Activated T-helper 1 cell treated with anti-CD3 and anti-CD28 coated beads, Interleukin-12 subunit alpha, Interleukin-12 subunit beta, Interleukin-2, Interleukin-4 antibody, amounts not matched to agents 30 ng/mL and 10 ng/mL and 1 ng/mL, durations not matched to agents 14 hours and 24 hours and 36 hours (primary cell): ENCODE data around the gene ACSL1. TPM values are rescaled to one million over a fixed set of nuclear protein-coding genes. Genes with fewer than 3 reads are reported as not detected.

Experiments used
- DNase-seq: peaks from one replicate; pipeline ENCODE4 v3.0.0; 2021; ENCODE audit warnings: low spot score
- H3K27ac Mint-ChIP-seq: one replicate; pipeline ENCODE4 v1.8.0; 2021; ENCODE audit warnings: mild to moderate bottlenecking, mixed read lengths
- H3K27me3 Mint-ChIP-seq: one replicate; pipeline ENCODE4 v1.8.0; 2022; ENCODE audit warnings: mild to moderate bottlenecking, moderate library complexity, mixed read lengths; ENCODE audit not compliant: insufficient read depth
- H3K36me3 Mint-ChIP-seq: one replicate; pipeline ENCODE4 v1.8.0; 2021; ENCODE audit warnings: low read depth, mixed read lengths
- H3K4me1 Mint-ChIP-seq: one replicate; pipeline ENCODE4 v1.8.0; 2021; ENCODE audit warnings: low read depth, mixed read lengths
- H3K4me3 Mint-ChIP-seq: one replicate; pipeline ENCODE4 v1.8.0; 2021; ENCODE audit warnings: mild to moderate bottlenecking, moderate library complexity, mixed read lengths
- H3K9me3 Mint-ChIP-seq: one replicate; pipeline ENCODE4 v1.8.0; 2021; ENCODE audit warnings: mixed read lengths
- intact Hi-C: fragments of 100-400 bp; cut with micrococcal nuclease; formaldehyde crosslinking; loops from one replicate; pipeline ENCODE4 v1.15.1; 2024
- total RNA-seq: library from RNA; stranded (reverse); gene quantifications from 2 replicates; pipeline ENCODE4 v1.2.3, GENCODE V29; 2022

The ACSL1 gene, protein sequence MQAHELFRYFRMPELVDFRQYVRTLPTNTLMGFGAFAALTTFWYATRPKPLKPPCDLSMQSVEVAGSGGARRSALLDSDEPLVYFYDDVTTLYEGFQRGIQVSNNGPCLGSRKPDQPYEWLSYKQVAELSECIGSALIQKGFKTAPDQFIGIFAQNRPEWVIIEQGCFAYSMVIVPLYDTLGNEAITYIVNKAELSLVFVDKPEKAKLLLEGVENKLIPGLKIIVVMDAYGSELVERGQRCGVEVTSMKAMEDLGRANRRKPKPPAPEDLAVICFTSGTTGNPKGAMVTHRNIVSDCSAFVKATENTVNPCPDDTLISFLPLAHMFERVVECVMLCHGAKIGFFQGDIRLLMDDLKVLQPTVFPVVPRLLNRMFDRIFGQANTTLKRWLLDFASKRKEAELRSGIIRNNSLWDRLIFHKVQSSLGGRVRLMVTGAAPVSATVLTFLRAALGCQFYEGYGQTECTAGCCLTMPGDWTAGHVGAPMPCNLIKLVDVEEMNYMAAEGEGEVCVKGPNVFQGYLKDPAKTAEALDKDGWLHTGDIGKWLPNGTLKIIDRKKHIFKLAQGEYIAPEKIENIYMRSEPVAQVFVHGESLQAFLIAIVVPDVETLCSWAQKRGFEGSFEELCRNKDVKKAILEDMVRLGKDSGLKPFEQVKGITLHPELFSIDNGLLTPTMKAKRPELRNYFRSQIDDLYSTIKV
- total RNA-seq: 56.7 and 61.8 TPM in 2 replicates

DNA sequence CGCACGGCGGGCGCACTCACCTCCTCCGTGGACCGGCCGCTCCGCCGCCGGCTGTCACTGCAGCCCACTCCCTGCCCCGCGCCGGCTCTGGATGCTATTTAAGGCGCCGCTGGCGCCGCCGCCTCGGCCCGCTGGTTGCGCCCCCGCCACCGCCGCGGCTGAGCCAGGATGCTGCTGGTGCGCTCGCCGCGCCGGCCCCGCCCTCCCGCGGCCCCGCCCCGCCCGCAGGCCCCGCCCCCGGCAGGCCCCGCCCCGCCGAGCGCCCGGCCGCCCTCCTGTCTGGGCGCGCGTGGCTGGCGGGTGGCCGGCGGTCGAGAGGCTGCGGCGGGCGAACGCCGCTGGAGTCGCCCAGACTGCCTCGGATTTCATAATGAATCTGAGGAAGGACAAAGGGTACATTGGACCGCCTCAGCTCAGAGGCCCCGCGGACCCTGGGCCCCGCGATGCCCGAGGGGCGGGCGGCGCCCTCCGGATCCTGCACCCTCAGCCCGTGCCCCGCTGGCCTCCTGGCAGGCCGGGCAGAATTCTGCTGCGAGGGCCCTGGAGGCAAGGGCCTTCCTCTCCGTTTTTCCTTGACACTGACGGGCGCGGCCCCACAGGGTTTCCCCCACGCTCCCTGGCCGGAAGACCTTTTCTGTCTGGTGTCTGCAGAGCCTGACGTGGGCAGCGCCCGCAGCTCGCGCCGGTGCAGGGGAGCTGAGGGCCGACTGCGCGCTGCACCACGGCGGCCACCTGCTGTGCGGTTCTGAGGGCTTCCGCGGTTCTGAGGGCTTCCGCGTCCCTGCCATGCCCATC is at the start of gene ACSL1:
Gene ACSL1 (minus strand): TSS at position 73 of the 795 bp plus-strand sequence. CDS start 22,454 bp downstream, outside the sequence.
- peaks cover 56% of the 10 kb centered on the region for H3K4me1 Mint-ChIP-seq
- peaks cover 8% of the 10 kb centered on the region for H3K27me3 Mint-ChIP-seq
- peaks cover 14% of the 10 kb centered on the region for H3K36me3 Mint-ChIP-seq
- peak within 1 kb of the TSS; percentile 96 for H3K27ac Mint-ChIP-seq
- peak within 1 kb of the TSS; percentile 93 for H3K4me3 Mint-ChIP-seq
- no peaks in the 10 kb centered on the region for H3K9me3 Mint-ChIP-seq
- DNase-seq: peak; percentile 75
- intact Hi-C loops: loop anchor here (1.0 to 10.0 kb wide), 16 partner anchors 23 to 1384 kb away; partner anchors contain the start of genes ANKRD37, CASP3, CDKN2AIP and CENPU

DNA sequence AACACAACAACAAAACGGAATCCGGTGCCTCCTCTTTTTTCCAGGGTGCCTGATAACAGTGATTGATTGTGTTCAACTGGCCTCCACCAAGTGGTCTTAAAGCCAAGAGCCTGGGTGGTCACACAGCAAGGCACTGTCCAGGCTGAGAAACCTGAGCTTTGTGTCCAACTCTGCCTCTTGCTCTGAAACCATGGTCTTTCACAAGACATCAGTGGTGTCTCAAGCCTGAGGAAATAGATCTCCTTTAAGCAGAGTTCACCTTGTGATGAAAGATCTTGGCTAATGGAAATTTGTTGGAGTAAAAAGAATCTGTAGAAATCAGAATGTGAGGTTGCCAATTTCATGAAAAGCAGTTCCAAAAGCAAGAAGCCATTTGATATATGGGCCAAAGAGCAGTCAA is 47.3 kb upstream of the ACSL1 start:
- Mint-ChIP-seq H3K27ac (no peak overlapping the region), H3K27me3 (peaks cover 12% of the 10 kb centered on the region), H3K4me1 (peaks cover 5% of the 10 kb centered on the region), H3K36me3 (no peaks in the 10 kb centered on the region), H3K4me3 (no peak overlapping the region), H3K9me3 (no peaks in the 10 kb centered on the region)
- DNase-seq: no peak
- intact Hi-C loops: no loop called here

DNA sequence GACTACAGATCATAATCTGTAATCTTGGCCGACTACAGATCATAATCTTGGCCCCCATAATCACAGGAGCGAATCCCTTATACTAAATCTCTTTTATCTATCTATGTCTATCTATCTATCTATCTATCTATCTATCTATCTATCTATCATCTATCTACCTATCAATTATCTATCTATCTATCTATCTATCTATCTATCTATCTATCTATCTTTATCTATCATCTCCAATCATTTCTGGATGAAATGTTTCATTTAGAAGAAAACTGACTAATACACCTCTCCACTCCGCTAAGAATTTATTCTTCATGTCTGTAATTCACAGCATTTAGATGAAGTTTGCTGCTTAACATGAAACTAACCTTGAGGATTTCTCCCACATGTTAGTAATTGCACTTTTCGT is 45.0 kb upstream of the ACSL1 start:
- no peak for DNase-seq
- Mint-ChIP-seq H3K27me3 (peaks cover 8% of the 10 kb centered on the region), H3K4me1 (peaks cover 5% of the 10 kb centered on the region), H3K36me3 (no peaks in the 10 kb centered on the region), H3K9me3 (no peaks in the 10 kb centered on the region), H3K27ac (no peak overlapping the region), H3K4me3 (no peak overlapping the region)
- intact Hi-C loops: no loop called here

DNA sequence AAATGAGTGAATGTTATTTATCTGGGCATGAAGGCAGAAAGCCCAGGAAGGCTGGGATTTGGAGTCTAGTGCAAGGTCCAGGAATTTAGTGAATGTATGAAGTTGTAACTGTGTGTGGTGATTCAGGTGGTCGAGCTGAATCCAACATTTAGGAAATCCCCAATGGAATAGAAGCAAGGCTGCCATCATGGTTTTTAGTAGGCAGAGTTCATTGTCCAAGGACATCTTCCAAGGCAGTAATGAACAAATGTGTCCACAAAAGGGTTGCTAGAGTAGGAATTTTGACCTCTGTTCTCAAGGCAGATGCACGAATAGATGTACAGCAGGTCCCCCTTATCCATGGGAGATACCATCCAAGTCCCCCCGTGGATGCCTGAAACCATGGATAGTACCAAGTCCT is 42.9 kb upstream of the ACSL1 start:
- no peak overlapping the region for H3K27ac Mint-ChIP-seq
- peaks cover 8% of the 10 kb centered on the region for H3K27me3 Mint-ChIP-seq
- intact Hi-C loops: no loop called here
- H3K4me1 Mint-ChIP-seq: peaks cover 3% of the 10 kb centered on the region
- H3K36me3 Mint-ChIP-seq: no peaks in the 10 kb centered on the region
- H3K4me3 Mint-ChIP-seq: no peak overlapping the region
- no peaks in the 10 kb centered on the region for H3K9me3 Mint-ChIP-seq
- DNase-seq: no peak

DNA sequence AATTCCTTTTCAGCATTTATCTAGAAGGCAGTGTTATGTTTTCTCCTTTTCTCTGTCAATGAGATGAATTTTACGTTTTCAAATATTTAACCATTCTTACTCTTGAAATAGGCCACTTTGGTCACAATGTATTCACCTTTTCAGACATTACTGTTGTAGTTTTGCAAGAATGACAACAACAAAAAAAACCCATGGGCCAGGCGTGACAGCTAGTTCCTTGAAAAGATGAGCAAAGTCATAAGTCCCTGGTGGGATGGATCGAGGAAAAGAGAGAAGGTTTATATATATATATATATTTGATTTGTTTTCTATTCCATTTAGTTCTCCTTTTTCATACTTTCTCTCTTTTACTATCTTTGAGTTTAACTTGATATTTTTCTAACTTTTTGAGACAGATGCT is 38.1 kb upstream of the ACSL1 start:
- H3K27ac Mint-ChIP-seq: no peak overlapping the region
- H3K4me3 Mint-ChIP-seq: no peak overlapping the region
- H3K27me3 Mint-ChIP-seq: peaks cover 4% of the 10 kb centered on the region
- intact Hi-C loops: loop anchor here (5.0 kb wide), 2 partner anchors 37 to 68 kb away; partner anchors contain the start of gene ACSL1
- peaks cover 39% of the 10 kb centered on the region for H3K4me1 Mint-ChIP-seq
- H3K9me3 Mint-ChIP-seq: no peaks in the 10 kb centered on the region
- H3K36me3 Mint-ChIP-seq: no peaks in the 10 kb centered on the region
- DNase-seq: no peak

DNA sequence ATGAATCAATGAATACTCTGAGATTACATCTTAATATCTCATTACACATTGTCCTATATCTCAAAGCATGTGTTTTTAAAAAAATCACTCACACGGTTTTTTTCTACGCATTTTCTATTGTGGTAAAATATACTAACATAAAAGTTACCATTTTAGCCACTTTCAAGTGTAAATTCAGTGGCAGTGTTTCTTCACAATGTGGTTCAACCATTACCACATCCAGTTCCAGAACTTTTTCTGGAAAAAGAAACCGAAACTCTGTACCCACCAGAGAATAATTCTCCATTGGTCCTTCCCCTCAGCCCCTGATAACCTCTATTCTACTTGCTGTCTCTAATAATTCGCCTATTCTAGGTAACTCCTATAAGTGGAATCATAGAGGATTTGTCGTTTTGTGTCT is 35.3 kb upstream of the ACSL1 start:
- H3K4me3 Mint-ChIP-seq: no peak overlapping the region
- peaks cover 4% of the 10 kb centered on the region for H3K27me3 Mint-ChIP-seq
- peaks cover 2% of the 10 kb centered on the region for H3K36me3 Mint-ChIP-seq
- no peaks in the 10 kb centered on the region for H3K9me3 Mint-ChIP-seq
- DNase-seq: no peak
- peaks cover 44% of the 10 kb centered on the region for H3K4me1 Mint-ChIP-seq
- intact Hi-C loops: loop anchor here (5.0 kb wide), 2 partner anchors 34 to 71 kb away; partner anchors contain the start of gene ACSL1
- H3K27ac Mint-ChIP-seq: peak overlapping the region; percentile 67

DNA sequence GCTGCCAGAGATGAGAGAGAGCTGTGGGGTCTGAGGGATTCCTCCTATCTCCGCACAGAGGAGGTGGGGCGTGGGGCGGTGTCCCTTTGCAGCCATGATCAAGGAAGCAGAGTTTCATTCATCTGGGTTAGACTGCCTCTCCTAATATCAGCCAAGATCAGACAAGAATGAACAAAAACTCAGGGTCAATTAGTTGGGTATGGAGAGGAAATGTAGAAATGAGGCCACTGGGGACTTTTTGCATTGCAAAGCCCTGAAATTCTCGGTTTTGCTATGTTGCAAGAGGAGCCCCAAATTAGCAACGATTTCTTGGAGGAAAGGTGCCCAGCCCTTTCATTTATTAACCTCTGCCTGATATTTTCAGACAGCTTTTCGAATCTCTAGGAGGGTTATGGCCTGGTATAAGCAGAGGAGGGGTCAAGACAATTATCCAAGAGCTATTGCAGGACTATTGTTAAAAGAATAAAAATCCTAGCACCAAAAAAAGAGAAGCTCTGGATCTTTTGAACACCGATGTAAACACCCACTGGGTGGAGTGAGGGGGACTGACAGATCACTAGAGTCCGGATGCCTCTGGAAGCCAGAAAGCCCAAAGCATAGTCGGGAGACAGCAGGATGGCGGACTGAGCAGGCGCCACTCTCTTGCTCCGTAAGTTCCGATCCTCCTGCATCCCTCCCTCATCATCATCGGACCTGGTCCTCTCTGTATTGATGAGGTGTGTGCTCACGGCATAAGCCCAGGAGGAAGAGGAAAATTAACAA is 34.4 kb upstream of the ACSL1 start:
- intact Hi-C loops: loop anchor here (5.0 kb wide), 2 partner anchors 33 to 72 kb away; partner anchors contain the start of gene ACSL1
- peaks cover 4% of the 10 kb centered on the region for H3K27me3 Mint-ChIP-seq
- H3K4me1 Mint-ChIP-seq: peaks cover 46% of the 10 kb centered on the region
- H3K27ac Mint-ChIP-seq: peak overlapping the region; percentile 67
- no peak for DNase-seq
- H3K4me3 Mint-ChIP-seq: peak overlapping the region; percentile 50
- H3K36me3 Mint-ChIP-seq: peaks cover 2% of the 10 kb centered on the region
- H3K9me3 Mint-ChIP-seq: no peaks in the 10 kb centered on the region

DNA sequence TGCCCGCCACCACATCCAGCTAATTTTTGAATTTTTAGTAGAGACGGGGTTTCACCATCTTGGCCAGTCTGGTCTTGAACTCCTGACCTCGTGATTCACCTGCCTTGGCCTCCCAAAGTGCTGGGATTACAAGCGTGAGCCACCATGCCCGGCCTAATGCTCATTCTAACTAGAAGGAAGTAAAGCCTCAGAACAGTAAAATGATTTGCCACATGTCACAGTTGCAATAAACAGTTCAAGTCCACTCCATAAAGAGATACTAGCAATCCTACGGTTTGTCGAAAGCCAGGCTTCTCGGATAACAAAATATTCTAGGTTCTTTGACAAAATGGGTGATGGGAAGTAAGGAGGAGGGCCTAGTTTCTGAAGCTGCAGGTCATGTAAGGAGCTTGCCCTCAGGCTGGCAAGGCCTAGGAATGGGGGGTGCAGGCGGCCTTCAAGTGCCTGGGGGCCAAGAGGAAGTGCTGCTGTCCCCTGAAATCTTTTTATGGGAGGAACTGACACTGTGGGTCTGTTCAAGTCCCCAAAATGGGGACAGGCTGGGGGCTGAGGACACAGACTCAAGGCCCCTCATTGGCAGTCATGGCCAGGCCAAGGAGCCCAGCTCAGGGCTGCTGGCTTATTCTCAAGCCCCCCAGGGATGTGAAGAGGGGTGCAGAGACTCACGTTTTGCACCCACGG is 31.8 kb upstream of the ACSL1 start:
- Mint-ChIP-seq H3K4me3 (no peak overlapping the region), H3K4me1 (peaks cover 37% of the 10 kb centered on the region), H3K36me3 (peaks cover 2% of the 10 kb centered on the region), H3K27me3 (no peaks in the 10 kb centered on the region), H3K9me3 (no peaks in the 10 kb centered on the region), H3K27ac (peak overlapping the region; percentile 45)
- intact Hi-C loops: no loop called here
- no peak for DNase-seq

DNA sequence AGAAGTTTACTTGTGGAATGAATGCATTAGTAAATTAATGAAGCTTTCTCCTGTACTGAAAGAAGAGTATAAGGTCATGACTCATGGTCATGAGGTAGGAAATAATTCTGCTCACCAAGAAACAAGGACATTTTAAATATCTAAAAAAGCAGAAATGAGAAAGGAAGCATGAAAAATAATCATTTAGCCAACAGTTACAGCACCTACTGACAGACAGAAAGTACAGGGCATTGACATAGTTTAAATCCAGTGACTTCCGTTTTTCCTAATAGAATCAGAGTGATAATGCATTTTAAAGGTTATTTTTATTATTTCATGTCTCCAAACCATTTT is 30.5 kb upstream of the ACSL1 start:
- intact Hi-C loops: no loop called here
- Mint-ChIP-seq H3K9me3 (no peaks in the 10 kb centered on the region), H3K27ac (no peak overlapping the region), H3K4me3 (no peak overlapping the region), H3K36me3 (peaks cover 2% of the 10 kb centered on the region), H3K27me3 (no peaks in the 10 kb centered on the region), H3K4me1 (peaks cover 30% of the 10 kb centered on the region)
- no peak for DNase-seq

DNA sequence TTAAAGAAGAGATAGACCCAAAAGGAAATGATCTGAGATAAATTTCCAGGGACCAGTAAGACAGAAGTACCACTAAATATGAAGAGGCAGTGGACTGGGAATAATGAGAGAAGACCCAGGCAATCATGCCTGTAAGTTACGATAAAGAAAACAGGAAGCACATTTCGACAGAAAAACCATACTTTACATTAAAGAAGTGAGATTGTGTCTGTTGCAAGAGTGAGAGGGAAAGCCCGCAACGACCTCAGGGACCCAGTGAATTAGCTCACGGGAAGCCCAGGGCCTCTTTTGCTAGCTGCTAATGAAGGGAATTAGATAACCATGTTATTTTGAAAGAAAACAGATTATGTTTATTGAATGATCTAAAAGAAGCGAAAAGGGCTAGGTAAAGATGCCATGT is 28.9 kb upstream of the ACSL1 start:
- Mint-ChIP-seq H3K27ac (peak overlapping the region; percentile 66), H3K27me3 (no peaks in the 10 kb centered on the region), H3K4me3 (peak overlapping the region; percentile 61), H3K4me1 (peaks cover 14% of the 10 kb centered on the region), H3K36me3 (peaks cover 2% of the 10 kb centered on the region), H3K9me3 (no peaks in the 10 kb centered on the region)
- no peak for DNase-seq
- intact Hi-C loops: no loop called here

DNA sequence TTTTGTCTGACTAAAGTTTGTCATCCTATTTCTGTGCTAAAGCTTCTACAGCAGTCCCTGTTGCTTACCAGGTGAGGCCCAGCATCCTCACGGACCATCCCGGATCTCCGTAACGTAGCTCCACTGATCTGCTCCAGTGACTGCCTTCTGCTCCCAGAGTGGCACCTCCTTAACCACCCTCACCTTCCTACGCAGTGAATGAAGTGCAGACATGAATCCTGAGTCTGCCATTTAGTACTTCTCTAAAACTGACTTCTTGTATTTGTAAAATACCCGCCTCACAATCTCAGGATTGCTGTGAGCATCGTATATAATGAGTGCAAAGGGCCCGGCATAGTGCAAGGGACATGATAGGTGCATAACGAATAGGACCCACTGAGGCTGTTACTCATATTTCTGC is 27.7 kb upstream of the ACSL1 start:
- no peak overlapping the region for H3K27ac Mint-ChIP-seq
- intact Hi-C loops: no loop called here
- H3K27me3 Mint-ChIP-seq: no peaks in the 10 kb centered on the region
- H3K4me3 Mint-ChIP-seq: no peak overlapping the region
- H3K4me1 Mint-ChIP-seq: peaks cover 5% of the 10 kb centered on the region
- no peaks in the 10 kb centered on the region for H3K9me3 Mint-ChIP-seq
- DNase-seq: no peak
- H3K36me3 Mint-ChIP-seq: peaks cover 5% of the 10 kb centered on the region

DNA sequence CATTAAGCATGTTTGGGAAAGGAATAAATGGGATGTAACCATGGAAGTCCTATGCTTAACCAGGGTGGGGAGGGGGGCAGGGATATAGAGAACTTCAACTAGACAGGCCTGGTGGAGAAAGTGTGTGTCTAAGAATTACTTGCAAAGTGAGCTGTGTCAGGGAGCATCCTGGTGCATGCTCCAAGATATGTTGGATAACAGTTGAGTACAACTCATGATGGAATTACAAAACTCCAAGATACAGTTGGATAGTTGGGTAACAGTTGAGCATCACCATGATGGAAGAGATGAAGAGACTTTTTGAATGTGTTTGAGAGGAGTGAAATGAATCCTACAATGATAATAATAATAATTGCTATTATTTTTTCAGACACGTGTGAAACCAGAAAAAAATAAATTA is 26.1 kb upstream of the ACSL1 start:
- H3K4me3 Mint-ChIP-seq: no peak overlapping the region
- intact Hi-C loops: no loop called here
- no peaks in the 10 kb centered on the region for H3K9me3 Mint-ChIP-seq
- no peaks in the 10 kb centered on the region for H3K27me3 Mint-ChIP-seq
- peaks cover 2% of the 10 kb centered on the region for H3K36me3 Mint-ChIP-seq
- no peak for DNase-seq
- peaks cover 5% of the 10 kb centered on the region for H3K4me1 Mint-ChIP-seq
- no peak overlapping the region for H3K27ac Mint-ChIP-seq
